Tibial nerve (tissue), 4 donors: ENCODE measurements around the gene DNAI2. TPM values are rescaled to one million over a fixed set of nuclear protein-coding genes. Genes with fewer than 3 reads are reported as not detected.

ENCODE experiments used
- DNase-seq, 2 donors: peaks; one replicate each; pipeline ENCODE4 v3.0.0-alpha.2; 2019; ENCODE audit warnings: low spot score in 2 of 2
- H3K27ac ChIP-seq, 4 donors: fragments of 200-600 bp; sonication (generic) in 3 of 4; one replicate each; pipeline ENCODE4 v1.5.1; 2017 to 2019; ENCODE audit warnings: mild to moderate bottlenecking in 1 of 4
- H3K27me3 ChIP-seq, 2 donors: fragments of 200-600 bp; sonication (generic) in 1 of 2; one replicate each; pipeline versions ENCODE4 v1.5.1 to v1.6.0; 2017 to 2019
- H3K36me3 ChIP-seq, 3 donors: fragments of 200-600 bp; sonication (generic); one replicate each; pipeline ENCODE4 v1.5.1; 2018 to 2019
- H3K4me1 ChIP-seq, 4 donors: fragments of 200-600 bp; sonication (generic) in 3 of 4; one replicate each; pipeline ENCODE4 v1.5.1; 2017 to 2019
- H3K4me3 ChIP-seq, 4 donors: fragments of 200-600 bp; sonication (generic) in 3 of 4; one replicate each; pipeline ENCODE4 v1.5.1; 2017 to 2019; ENCODE audit warnings: mild to moderate bottlenecking in 1 of 4, moderate library complexity in 1 of 4
- H3K9me3 ChIP-seq, 4 donors: fragments of 200-600 bp; sonication (generic) in 3 of 4; one replicate each; pipeline ENCODE4 v1.5.1; 2017 to 2019
- CTCF ChIP-seq, 5 experiments: fragments of 200-600 bp in 3 of 5; fragments of 450-650 bp in 2 of 5; sonication (generic) in 3 of 5; IDR thresholded peaks; one replicate each; pipeline ENCODE4 v1.5.1; 2016 to 2019; ENCODE audit warnings: antibody characterized with exemption in 5 of 5, mild to moderate bottlenecking in 3 of 5, moderate library complexity in 2 of 5
- EP300 ChIP-seq, 2 donors: sonication (generic); formaldehyde crosslinking; IDR thresholded peaks; one replicate each; pipeline ENCODE4 v1.6.1; 2017; ENCODE audit warnings: antibody characterized with exemption in 2 of 2, mild to moderate bottlenecking in 1 of 2
- POLR2A ChIP-seq, 2 donors: fragments of 450-650 bp; IDR thresholded peaks; one replicate each; pipeline ENCODE4 v1.6.1; 2017; ENCODE audit warnings: antibody characterized with exemption in 2 of 2, mild to moderate bottlenecking in 2 of 2, moderate library complexity in 2 of 2
- WGBS, 2 donors: methylation state at CpG; one replicate each; pipeline ENCODE4 v1.1.5; 2018; 5-methylcytosine and 5-hydroxymethylcytosine counted together
- total RNA-seq, 4 donors: library from RNA; depleted of rRNA; stranded (reverse); fragments of >200 nt; gene quantifications; one replicate each; pipeline ENCODE4 v1.1.0, GENCODE V29; 2016

Gene DNAI2
- total RNA-seq, 4 donors from 2014 or later, result 0.60 TPM; not detected in 3

- Histone ChIP-seq H3K36me3 (no peaks in the 10 kb centered on the region), H3K27me3 (peaks cover 0 to 3% of the 10 kb centered on the region in 2 donors), H3K9me3 (peaks cover 0 to 8% (median 0%) of the 10 kb centered on the region in 4 donors), H3K4me1 (no peaks in the 10 kb centered on the region), H3K27ac (no peak overlapping the region), H3K4me3 (no peak overlapping the region)
- TF ChIP-seq POLR2A (IDR thresholded peaks at IDR 0.05), result no peak
- no peak for TF ChIP-seq CTCF (IDR thresholded peaks at IDR 0.05)
- no peak for TF ChIP-seq EP300 (IDR thresholded peaks at IDR 0.05)
- 84 to 89% methylated on average over 14 to 15 of the region's 15 CpGs for WGBS, 2 donors
- DNase-seq, result no peak
Measured at GRCh38 chr17:74314877-74315276, 40.8 kb downstream of the DNAI2 start.

GRCh38 chr17:74316220-74316619, 42.2 kb downstream of the DNAI2 start:
- H3K4me1 ChIP-seq, result no peaks in the 10 kb centered on the region
- no peaks in the 10 kb centered on the region for H3K36me3 ChIP-seq
- no peak for DNase-seq
- no peak for TF ChIP-seq EP300 (IDR thresholded peaks at IDR 0.05)
- TF ChIP-seq CTCF (IDR thresholded peaks at IDR 0.05), result no peak
- TF ChIP-seq POLR2A (IDR thresholded peaks at IDR 0.05), result no peak
- 44 to 52% methylated on average over 2 to 10 of the region's 10 CpGs for WGBS, 2 donors
- H3K4me3 ChIP-seq, result no peak overlapping the region
- peaks cover 0 to 8% (median 0%) of the 10 kb centered on the region in 4 donors for H3K9me3 ChIP-seq
- peak overlapping the region in 1 of 4 donors; percentile 21 for H3K27ac ChIP-seq
- H3K27me3 ChIP-seq, result peaks cover 0 to 3% of the 10 kb centered on the region in 2 donors

GRCh38 chr17:74317071-74317470, 43.0 kb downstream of the DNAI2 start:
- Histone ChIP-seq H3K4me3 (no peak overlapping the region), H3K27me3 (peaks cover 0 to 3% of the 10 kb centered on the region in 2 donors), H3K9me3 (peaks cover 0 to 8% (median 0%) of the 10 kb centered on the region in 4 donors), H3K4me1 (no peaks in the 10 kb centered on the region), H3K27ac (peak overlapping the region in 1 of 4 donors; percentile 1), H3K36me3 (no peaks in the 10 kb centered on the region)
- no peak for DNase-seq
- 65 to 70% methylated on average over 7 to 16 of the region's 16 CpGs for WGBS, 2 donors
- TF ChIP-seq EP300 (IDR thresholded peaks at IDR 0.05) (no peak), POLR2A (IDR thresholded peaks at IDR 0.05) (no peak), CTCF (IDR thresholded peaks at IDR 0.05) (no peak)

GRCh38 chr17:74318391-74318790, 44.4 kb downstream of the DNAI2 start:
- WGBS, 2 donors, result 77 to 82% methylated on average over 10 of the region's 10 CpGs
- no peak overlapping the region for H3K27ac ChIP-seq
- no peaks in the 10 kb centered on the region for H3K36me3 ChIP-seq
- H3K4me3 ChIP-seq, result no peak overlapping the region
- DNase-seq, result no peak
- H3K4me1 ChIP-seq, result no peaks in the 10 kb centered on the region
- H3K27me3 ChIP-seq, result no peaks in the 10 kb centered on the region
- H3K9me3 ChIP-seq, result no peaks in the 10 kb centered on the region
- TF ChIP-seq POLR2A (IDR thresholded peaks at IDR 0.05) (no peak), EP300 (IDR thresholded peaks at IDR 0.05) (no peak), CTCF (IDR thresholded peaks at IDR 0.05) (no peak)

GRCh38 chr17:74324521-74324920, 50.5 kb downstream of the DNAI2 start:
- H3K4me1 ChIP-seq, result peaks cover 0 to 31% (median 11%) of the 10 kb centered on the region in 4 donors
- peak overlapping the region in 2 of 4 donors; percentile 59 to 86 for H3K27ac ChIP-seq
- 83 to 88% methylated on average over 6 of the region's 6 CpGs for WGBS, 2 donors
- H3K9me3 ChIP-seq, result no peaks in the 10 kb centered on the region
- no peak for TF ChIP-seq EP300 (IDR thresholded peaks at IDR 0.05)
- no peak for TF ChIP-seq CTCF (IDR thresholded peaks at IDR 0.05)
- no peak for TF ChIP-seq POLR2A (IDR thresholded peaks at IDR 0.05)
- H3K36me3 ChIP-seq, result no peaks in the 10 kb centered on the region
- peaks cover 0 to 23% of the 10 kb centered on the region in 2 donors for H3K27me3 ChIP-seq
- DNase-seq, result no peak
- H3K4me3 ChIP-seq, result no peak overlapping the region
